Activated CD4-positive, alpha-beta memory T cell treated with anti-CD3 and anti-CD28 coated beads for 36 hours (primary cell): ENCODE data around the gene CAMK1. TPM values are rescaled to one million over a fixed set of nuclear protein-coding genes. Genes with fewer than 3 reads are reported as not detected.

Experiments
- CTCF ChIA-PET: fragments of 350-600 bp; sonication (Branson Sonifier 250); formaldehyde crosslinking; loops from one replicate; lab custom pipeline; 2021; ENCODE audit warnings: antibody characterized with exemption, inconsistent platforms; lab: Charles Lee
- POLR2A ChIA-PET: fragments of 350-600 bp; sonication (Branson Sonifier 250); formaldehyde crosslinking; loops from one replicate; lab custom pipeline; 2021; ENCODE audit warnings: antibody characterized with exemption; lab: Charles Lee
- DNase-seq: peaks from one replicate; pipeline ENCODE4 v3.0.0-alpha.2; 2020
- H3K27ac Mint-ChIP-seq: one replicate; pipeline ENCODE4 v1.8.0; 2021; ENCODE audit warnings: mixed read lengths
- H3K27me3 Mint-ChIP-seq: one replicate; pipeline ENCODE4 v1.8.0; 2021; ENCODE audit warnings: mixed read lengths
- H3K36me3 Mint-ChIP-seq: one replicate; pipeline ENCODE4 v1.8.0; 2021; ENCODE audit warnings: mixed read lengths
- H3K4me1 Mint-ChIP-seq: one replicate; pipeline ENCODE4 v1.8.0; 2021; ENCODE audit warnings: low read depth, mixed read lengths
- H3K4me3 Mint-ChIP-seq: one replicate; pipeline ENCODE4 v1.8.0; 2021; ENCODE audit warnings: mild to moderate bottlenecking, mixed read lengths
- H3K9me3 Mint-ChIP-seq: one replicate; pipeline ENCODE4 v1.8.0; 2021; ENCODE audit warnings: mixed read lengths
- intact Hi-C: fragments of 100-400 bp; cut with micrococcal nuclease; formaldehyde crosslinking; loops from one replicate; pipeline ENCODE4 v1.15.1; 2023
- total RNA-seq, 2 experiments: library from RNA; stranded (reverse); gene quantifications; one replicate each; pipeline ENCODE4 v1.2.3, GENCODE V29; 2021

The CAMK1 gene
- total RNA-seq, 2 experiments from 2014 or later, result 48.2 to 51.9 TPM

DNA sequence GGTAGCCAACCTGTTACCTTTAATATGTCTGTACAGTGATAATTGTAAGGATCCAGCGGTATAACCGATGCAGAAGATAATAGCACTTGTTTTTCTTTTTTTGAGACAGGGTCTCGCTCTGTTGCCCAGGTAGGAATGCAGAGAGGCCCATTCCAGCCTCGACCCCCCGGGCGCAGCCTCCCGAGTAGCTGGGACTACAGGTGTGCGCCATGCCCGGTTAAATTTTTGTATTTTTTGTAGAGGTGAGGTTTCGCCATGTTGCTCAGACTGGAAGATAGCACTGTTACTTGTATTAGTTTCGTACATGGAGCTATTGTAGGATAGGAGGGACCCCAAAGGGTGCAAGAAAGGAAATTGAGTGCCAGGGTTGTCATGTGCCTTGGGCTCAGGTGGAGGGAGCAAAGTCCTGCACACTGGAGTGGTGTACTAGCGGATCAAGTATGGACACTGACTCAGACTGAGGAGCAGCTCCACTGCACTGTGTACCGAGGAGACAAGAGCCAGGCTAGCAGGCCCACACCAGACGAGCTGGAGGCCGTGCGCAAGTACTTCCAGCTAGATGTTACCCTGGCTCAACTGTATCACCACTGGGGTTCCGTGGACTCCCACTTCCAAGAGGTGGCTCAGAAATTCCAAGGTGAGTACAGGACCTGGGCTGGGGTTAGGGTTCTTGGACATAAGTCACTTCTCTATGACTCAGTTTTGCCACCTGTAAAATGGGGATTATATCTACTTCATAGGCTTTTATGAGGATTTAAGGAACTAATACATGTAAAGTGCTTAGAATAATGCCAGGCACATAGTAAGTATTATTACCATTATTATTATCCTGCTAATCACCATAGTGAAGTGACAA lies 19.0 kb downstream of the CAMK1 start:
- Mint-ChIP-seq H3K9me3 (no peaks in the 10 kb centered on the region), H3K27me3 (no peaks in the 10 kb centered on the region), H3K4me3 (peak overlapping the region; percentile 96), H3K4me1 (peaks cover 51% of the 10 kb centered on the region), H3K36me3 (peaks cover 65% of the 10 kb centered on the region), H3K27ac (peak overlapping the region; percentile 88)
- POLR2A ChIA-PET, result interaction anchor here (0.6 to 3.8 kb wide), 8 partner anchors 13 to 681 kb away, joined by 3 to 24 read pairs (median 3); partner anchors contain the start of genes ARPC4 and TADA3
- intact Hi-C loops, result loop anchor here (1.0 to 5.0 kb wide), 5 partner anchors 19 to 353 kb away; partner anchors contain the start of genes BRPF1, SETD5 and TADA3
- peak; percentile 29 for DNase-seq
- CTCF ChIA-PET, result interaction anchor here (0.7 to 2.8 kb wide), 6 partner anchors 18 to 75 kb away, joined by 3 to 11 read pairs (median 4); partner anchors contain the start of genes ARPC4 and TADA3

DNA sequence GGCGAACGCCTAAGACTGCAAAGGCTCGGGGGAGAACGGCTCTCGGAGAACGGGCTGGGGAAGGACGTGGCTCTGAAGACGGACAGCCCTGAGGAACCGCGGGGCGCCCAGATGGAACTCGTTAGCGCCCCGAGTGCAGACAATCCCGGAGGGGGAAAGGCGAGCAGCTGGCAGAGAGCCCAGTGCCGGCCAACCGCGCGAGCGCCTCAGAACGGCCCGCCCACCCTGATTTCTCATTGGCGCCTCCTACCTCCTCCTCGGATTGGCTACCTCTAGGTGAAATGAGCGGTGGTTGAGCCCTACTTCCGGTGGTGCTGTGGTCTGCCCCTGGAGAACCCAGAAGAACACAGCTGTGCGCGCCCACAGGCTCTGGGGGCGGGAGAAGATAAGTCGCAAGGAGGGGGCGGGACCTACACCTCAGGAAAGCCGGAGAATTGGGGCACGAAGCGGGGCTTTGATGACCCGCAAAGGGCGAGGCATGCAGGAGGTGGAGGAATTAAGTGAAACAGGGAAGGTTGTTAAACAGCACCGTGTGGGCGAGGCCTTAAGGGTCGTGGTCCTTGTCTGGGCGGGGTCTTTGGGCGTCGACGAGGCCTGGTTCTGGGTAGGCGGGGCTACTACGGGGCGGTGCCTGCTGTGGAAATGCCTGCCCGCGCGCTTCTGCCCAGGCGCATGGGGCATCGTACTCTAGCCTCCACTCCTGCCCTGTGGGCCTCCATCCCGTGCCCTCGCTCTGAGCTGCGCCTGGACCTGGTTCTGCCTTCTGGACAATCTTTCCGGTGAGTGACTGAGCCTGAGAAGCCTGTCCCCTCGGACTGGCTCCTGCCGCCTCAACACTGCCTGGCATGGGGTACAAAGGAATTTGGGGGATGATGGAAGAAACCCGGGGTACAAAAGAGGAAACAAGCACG lies 19.8 kb downstream of the CAMK1 start, which contains the start of gene OGG1:
OGG1 (plus strand) TSS at position 308 of the 911 bp plus-strand sequence; CDS start at position 643, 335 bp downstream.
- peak within 1 kb of the TSS; percentile 88 for H3K27ac Mint-ChIP-seq
- intact Hi-C loops, result loop anchor here (1.0 to 5.0 kb wide), 7 partner anchors 19 to 353 kb away; partner anchors contain the start of genes BRPF1, CAMK1, MTMR14 and SETD5
- H3K9me3 Mint-ChIP-seq, result no peaks in the 10 kb centered on the region
- CTCF ChIA-PET, result interaction anchor here (0.7 to 2.8 kb wide), 13 partner anchors 12 to 183 kb away, joined by 3 to 12 read pairs (median 4); partner anchors contain the start of genes ARPC4, BRPF1, CRELD1 and TADA3
- DNase-seq, result peak; percentile 98
- H3K27me3 Mint-ChIP-seq, result no peaks in the 10 kb centered on the region
- H3K4me3 Mint-ChIP-seq, result peak within 1 kb of the TSS; percentile 96
- peaks cover 65% of the 10 kb centered on the region for H3K36me3 Mint-ChIP-seq
- H3K4me1 Mint-ChIP-seq, result peaks cover 50% of the 10 kb centered on the region
- POLR2A ChIA-PET, result interaction anchor here (0.6 to 3.8 kb wide), 11 partner anchors 13 to 388 kb away, joined by 3 to 24 read pairs (median 3); partner anchors contain the start of genes ARPC4, CAMK1 and TADA3

DNA sequence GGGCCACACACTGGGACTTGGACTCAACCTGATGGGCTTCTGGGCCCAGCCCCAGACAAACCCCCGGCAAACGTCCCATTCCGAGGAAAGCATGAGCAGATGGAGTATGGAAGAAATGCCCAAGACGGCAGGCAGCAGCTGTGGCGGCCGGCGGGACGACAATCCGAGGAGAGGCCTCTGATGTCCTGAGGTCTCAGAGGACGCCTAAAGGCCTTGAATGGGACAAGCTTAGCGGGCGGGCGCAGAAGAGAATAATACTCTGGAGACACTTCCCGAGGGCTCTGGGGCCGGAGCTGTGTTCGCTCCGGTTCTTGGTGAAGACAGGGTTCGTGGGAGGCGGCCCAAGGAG lies 20.5 kb downstream of the CAMK1 start:
- Mint-ChIP-seq H3K9me3 (no peaks in the 10 kb centered on the region), H3K4me3 (peak overlapping the region; percentile 96), H3K27ac (peak overlapping the region; percentile 88), H3K36me3 (peaks cover 66% of the 10 kb centered on the region), H3K4me1 (peaks cover 44% of the 10 kb centered on the region), H3K27me3 (no peaks in the 10 kb centered on the region)
- ChIA-PET CTCF (interaction anchor here (0.7 to 2.8 kb wide), 9 partner anchors 11 to 184 kb away, joined by 3 to 12 read pairs (median 5); partner anchors contain the start of genes ARPC4, BRPF1, CRELD1 and TADA3), POLR2A (interaction anchor here (0.7 to 3.8 kb wide), 5 partner anchors 20 to 56 kb away, joined by 3 to 24 read pairs (median 3); partner anchors contain the start of genes ARPC4, CAMK1 and TADA3)
- intact Hi-C loops, result loop anchor here (1.0 kb wide), 2 partner anchors 20 to 100 kb away; partner anchors contain the start of genes CAMK1 and MTMR14
- DNase-seq, result no peak

DNA sequence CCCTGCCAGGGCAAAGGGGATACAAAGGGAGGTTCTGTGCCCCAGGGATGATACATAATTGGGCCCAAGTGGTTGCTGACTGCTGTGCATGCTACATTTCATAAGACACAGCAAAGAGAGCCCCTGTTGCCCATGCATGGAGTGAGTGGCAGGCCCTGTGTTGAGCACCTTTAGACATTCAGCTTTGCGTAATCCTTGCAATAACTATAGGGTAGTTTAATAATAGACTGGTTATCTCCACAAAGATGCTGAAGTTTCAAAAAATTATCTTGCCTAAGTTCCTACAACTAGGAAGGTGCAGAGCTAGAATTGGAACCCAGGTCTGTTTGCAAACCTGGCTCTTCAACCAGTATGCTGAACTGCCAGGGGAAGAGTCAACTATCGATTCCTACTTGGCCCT lies 21.7 kb downstream of the CAMK1 start:
- no peaks in the 10 kb centered on the region for H3K9me3 Mint-ChIP-seq
- peaks cover 39% of the 10 kb centered on the region for H3K4me1 Mint-ChIP-seq
- no peaks in the 10 kb centered on the region for H3K27me3 Mint-ChIP-seq
- CTCF ChIA-PET, result interaction anchor here (2.8 kb wide), 1 partner anchor 15 kb away, joined by 8 read pairs; no protein-coding TSS in a partner anchor
- no peak overlapping the region for H3K27ac Mint-ChIP-seq
- H3K4me3 Mint-ChIP-seq, result no peak overlapping the region
- peaks cover 68% of the 10 kb centered on the region for H3K36me3 Mint-ChIP-seq
- DNase-seq, result no peak
- intact Hi-C loops, result no loop called here
- POLR2A ChIA-PET, result interaction anchor here (0.6 to 3.8 kb wide), 3 partner anchors 11 to 45 kb away, joined by 3 to 24 read pairs (median 3); partner anchors contain the start of genes ARPC4 and TADA3

- Mint-ChIP-seq H3K9me3 (no peaks in the 10 kb centered on the region), H3K4me3 (no peak overlapping the region), H3K4me1 (peaks cover 39% of the 10 kb centered on the region), H3K27me3 (no peaks in the 10 kb centered on the region), H3K27ac (peak overlapping the region; percentile 74), H3K36me3 (peaks cover 67% of the 10 kb centered on the region)
- ChIA-PET POLR2A (interaction anchor here (1.4 kb wide), 1 partner anchor 15 kb away, joined by 3 read pairs; no protein-coding TSS in a partner anchor), CTCF (no interaction called here)
- intact Hi-C loops, result no loop called here
- peak; percentile 27 for DNase-seq
Measured at GRCh38 chr3:9747267-9747666, 22.5 kb downstream of the CAMK1 start.

DNA sequence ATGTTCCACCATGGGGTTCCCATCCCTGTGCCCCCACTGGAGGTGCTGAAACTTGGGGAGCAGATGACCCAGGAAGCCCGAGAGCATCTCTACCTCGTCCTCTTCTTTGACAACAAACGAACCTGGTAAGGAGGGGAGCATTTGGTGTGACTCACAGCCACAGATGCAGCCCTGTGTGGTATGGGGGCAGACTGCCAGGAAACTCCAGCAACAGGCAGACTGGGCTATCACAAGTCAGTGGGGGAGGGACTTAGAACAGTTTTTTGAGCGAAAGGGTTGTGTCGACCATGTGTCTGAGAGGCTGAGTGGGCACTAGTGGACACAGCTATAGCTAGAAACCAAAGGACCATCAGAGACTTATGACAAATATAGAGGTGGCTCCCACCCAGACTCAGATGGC lies 23.4 kb downstream of the CAMK1 start:
- H3K9me3 Mint-ChIP-seq, result no peaks in the 10 kb centered on the region
- H3K36me3 Mint-ChIP-seq, result peaks cover 60% of the 10 kb centered on the region
- peak overlapping the region; percentile 74 for H3K27ac Mint-ChIP-seq
- H3K4me3 Mint-ChIP-seq, result no peak overlapping the region
- ChIA-PET POLR2A (no interaction called here), CTCF (interaction anchor here (1.3 kb wide), 1 partner anchor 19 kb away, joined by 4 read pairs; no protein-coding TSS in a partner anchor)
- no peaks in the 10 kb centered on the region for H3K27me3 Mint-ChIP-seq
- peak; percentile 57 for DNase-seq
- intact Hi-C loops, result no loop called here
- H3K4me1 Mint-ChIP-seq, result peaks cover 30% of the 10 kb centered on the region

DNA sequence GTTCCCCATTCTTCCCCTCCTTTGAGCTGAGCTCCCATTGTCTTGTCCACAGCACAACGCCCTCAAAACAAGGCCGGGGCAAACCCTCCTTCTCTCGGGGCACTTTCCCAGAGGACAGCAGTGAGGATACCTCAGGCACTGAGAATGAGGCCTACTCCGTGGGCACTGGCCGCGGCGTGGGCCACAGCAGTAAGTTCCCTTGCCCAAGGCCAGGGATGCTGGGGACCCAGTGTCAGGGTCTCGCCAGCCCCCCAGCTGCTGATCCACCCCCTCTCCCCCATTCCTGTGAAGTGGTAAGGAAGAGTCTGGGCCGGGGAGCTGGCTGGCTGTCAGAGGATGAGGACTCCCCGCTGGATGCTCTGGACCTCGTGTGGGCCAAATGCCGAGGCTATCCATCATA lies 24.2 kb downstream of the CAMK1 start:
- Mint-ChIP-seq H3K27me3 (no peaks in the 10 kb centered on the region), H3K4me3 (no peak overlapping the region), H3K36me3 (peaks cover 61% of the 10 kb centered on the region), H3K9me3 (no peaks in the 10 kb centered on the region), H3K27ac (no peak overlapping the region), H3K4me1 (peaks cover 23% of the 10 kb centered on the region)
- intact Hi-C loops, result no loop called here
- DNase-seq, result no peak
- POLR2A ChIA-PET, result no interaction called here
- CTCF ChIA-PET, result interaction anchor here (1.3 kb wide), 1 partner anchor 18 kb away, joined by 4 read pairs; no protein-coding TSS in a partner anchor

DNA sequence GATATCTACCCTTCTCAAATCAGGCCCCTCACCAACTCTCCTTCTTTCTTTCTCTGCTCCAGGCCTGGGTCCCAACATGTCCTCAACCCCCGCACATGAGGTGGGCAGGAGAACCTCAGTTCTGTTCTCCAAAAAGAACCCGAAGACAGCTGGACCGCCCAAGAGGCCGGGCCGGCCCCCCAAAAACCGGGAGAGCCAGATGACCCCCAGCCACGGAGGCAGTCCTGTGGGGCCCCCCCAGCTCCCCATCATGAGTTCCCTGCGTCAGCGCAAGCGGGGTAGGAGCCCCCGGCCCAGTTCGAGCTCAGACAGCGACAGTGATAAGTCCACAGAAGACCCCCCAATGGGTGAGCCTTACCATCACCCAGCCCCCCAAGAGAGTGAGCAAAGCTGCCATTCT lies 25.6 kb downstream of the CAMK1 start:
- Mint-ChIP-seq H3K4me3 (no peak overlapping the region), H3K27ac (no peak overlapping the region), H3K9me3 (no peaks in the 10 kb centered on the region), H3K27me3 (no peaks in the 10 kb centered on the region), H3K36me3 (peaks cover 67% of the 10 kb centered on the region), H3K4me1 (peaks cover 20% of the 10 kb centered on the region)
- intact Hi-C loops, result no loop called here
- CTCF ChIA-PET, result no interaction called here
- no peak for DNase-seq
- POLR2A ChIA-PET, result no interaction called here

DNA sequence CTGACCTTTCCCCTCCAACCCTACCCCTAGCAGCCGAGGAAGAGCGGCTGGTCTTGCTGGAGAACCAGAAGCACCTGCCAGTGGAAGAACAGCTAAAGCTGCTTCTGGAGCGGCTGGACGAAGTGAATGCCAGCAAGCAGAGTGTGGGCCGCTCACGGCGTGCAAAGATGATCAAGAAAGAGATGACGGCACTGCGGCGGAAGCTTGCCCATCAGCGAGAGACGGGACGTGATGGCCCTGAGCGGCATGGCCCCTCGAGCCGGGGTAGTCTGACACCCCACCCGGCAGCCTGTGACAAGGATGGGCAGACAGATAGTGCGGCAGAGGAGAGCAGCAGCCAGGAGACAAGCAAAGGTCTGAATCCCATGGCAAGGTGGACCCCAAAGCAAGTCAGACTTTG lies 26.2 kb downstream of the CAMK1 start:
- Mint-ChIP-seq H3K4me1 (peaks cover 19% of the 10 kb centered on the region), H3K27me3 (no peaks in the 10 kb centered on the region), H3K4me3 (no peak overlapping the region), H3K36me3 (peaks cover 70% of the 10 kb centered on the region), H3K27ac (no peak overlapping the region), H3K9me3 (no peaks in the 10 kb centered on the region)
- ChIA-PET POLR2A (interaction anchor here (0.7 kb wide), 1 partner anchor 11 kb away, joined by 3 read pairs; no protein-coding TSS in a partner anchor), CTCF (interaction anchor here (1.3 kb wide), 1 partner anchor 11 kb away, joined by 3 read pairs; the partner anchor contains the start of gene BRPF1)
- intact Hi-C loops, result no loop called here
- no peak for DNase-seq

GRCh38 chr3:9742560-9742959 lies 27.2 kb downstream of the CAMK1 start:
- no peaks in the 10 kb centered on the region for H3K27me3 Mint-ChIP-seq
- H3K4me3 Mint-ChIP-seq, result no peak overlapping the region
- ChIA-PET POLR2A (interaction anchor here (1.4 kb wide), 1 partner anchor 11 kb away, joined by 3 read pairs; the partner anchor contains the start of gene BRPF1), CTCF (interaction anchor here (1.3 kb wide), 2 partner anchors 10 to 16 kb away, joined by 3 to 4 read pairs; partner anchors contain the start of gene BRPF1)
- no peak for DNase-seq
- no peaks in the 10 kb centered on the region for H3K9me3 Mint-ChIP-seq
- H3K4me1 Mint-ChIP-seq, result peaks cover 19% of the 10 kb centered on the region
- intact Hi-C loops, result no loop called here
- no peak overlapping the region for H3K27ac Mint-ChIP-seq
- peaks cover 70% of the 10 kb centered on the region for H3K36me3 Mint-ChIP-seq
